ENCODE measurements around the gene PCDH9. TPM values are rescaled to one million over a fixed set of nuclear protein-coding genes. Genes with fewer than 3 reads are reported as not detected.

The PCDH9 gene
- total RNA-seq, 1 experiment from 2014 or later, result 4.2 TPM

GRCh38 chr13:66402546-66402945 is 827.6 kb downstream of the PCDH9 start (continued):
- TF ChIP-seq SIN3A (IDR thresholded peaks at IDR 0.05; ENCODE audit: borderline replicate concordance, insufficient read depth, low read depth, low read length), result no peak

GRCh38 chr13:66402066-66402465 is 828.1 kb downstream of the PCDH9 start:
- Histone ChIP-seq H3K4me1 (ENCODE audit: control insufficient read depth, insufficient read depth, low read length) (peaks cover 9% of the 10 kb centered on the region), H3K27me3 (ENCODE audit: control insufficient read depth, insufficient read depth, low read length) (no peaks in the 10 kb centered on the region), H3K27ac (ENCODE audit: low read length) (peak overlapping the region; percentile 17; the same call in 1 of the 2 replicates), H3K36me3 (ENCODE audit: control insufficient read depth, insufficient read depth, low read length) (no peaks in the 10 kb centered on the region), H3K9me3 (ENCODE audit: control insufficient read depth, insufficient read depth, low read depth, low read length) (no peaks in the 10 kb centered on the region; the same call in 1 of the 2 replicates), H3K4me3 (ENCODE audit: low read depth in 2 of 2, low read length in 2 of 2) (no peak overlapping the region)
- in situ Hi-C loops (cut with HindIII; ENCODE audit: low pct_unique_long_range_greater_than_20kb, low sequenced_read_pairs) (no loop called here), intact Hi-C loops (cut with micrococcal nuclease; ENCODE audit: unreplicated experiment) (no loop called here)
- ATAC-seq (no peak), DNase-seq (ENCODE audit: low read depth, low spot score) (no peak)
- POLR2A ChIA-PET, result no interaction called here
- no TSS peak for BruUV-seq (replicated peaks)
- TF ChIP-seq REST (IDR thresholded peaks at IDR 0.05; ENCODE audit: insufficient read depth in 1 of 2, low read depth in 2 of 2, low read length in 1 of 2) (no peak), CTCF (IDR thresholded peaks at IDR 0.05) (no peak), POLR2AphosphoS5 (IDR thresholded peaks at IDR 0.05; ENCODE audit: low read depth, low read length) (no peak), TCF7L2 (IDR thresholded peaks at IDR 0.05; ENCODE audit: low read depth, low read length) (no peak)
- CTCF ChIA-PET, result no interaction called here

- in situ Hi-C loops (cut with HindIII; ENCODE audit: low pct_unique_long_range_greater_than_20kb, low sequenced_read_pairs) (no loop called here), intact Hi-C loops (cut with micrococcal nuclease; ENCODE audit: unreplicated experiment) (no loop called here)
- Histone ChIP-seq H3K27me3 (ENCODE audit: control insufficient read depth, insufficient read depth, low read length) (no peaks in the 10 kb centered on the region), H3K9me3 (ENCODE audit: control insufficient read depth, insufficient read depth, low read depth, low read length) (no peaks in the 10 kb centered on the region; the same call in 1 of the 2 replicates), H3K36me3 (ENCODE audit: control insufficient read depth, insufficient read depth, low read length) (no peaks in the 10 kb centered on the region), H3K27ac (ENCODE audit: low read length) (no peak overlapping the region), H3K4me3 (ENCODE audit: low read depth in 2 of 2, low read length in 2 of 2) (no peak overlapping the region), H3K4me1 (ENCODE audit: control insufficient read depth, insufficient read depth, low read length) (no peaks in the 10 kb centered on the region)
- ChIA-PET POLR2A (no interaction called here), CTCF (no interaction called here)
- ATAC-seq (no peak), DNase-seq (ENCODE audit: low read depth, low spot score) (no peak)
- no TSS peak for BruUV-seq (replicated peaks)
- TF ChIP-seq POLR2AphosphoS5 (IDR thresholded peaks at IDR 0.05; ENCODE audit: low read depth, low read length) (no peak), REST (IDR thresholded peaks at IDR 0.05; ENCODE audit: insufficient read depth in 1 of 2, low read depth in 2 of 2, low read length in 1 of 2) (no peak), SIN3A (IDR thresholded peaks at IDR 0.05; ENCODE audit: borderline replicate concordance, insufficient read depth, low read depth, low read length) (no peak), TCF7L2 (IDR thresholded peaks at IDR 0.05; ENCODE audit: low read depth, low read length) (no peak), CTCF (IDR thresholded peaks at IDR 0.05) (no peak)
Measured at GRCh38 chr13:66400292-66400691, 829.8 kb downstream of the PCDH9 start.
